Activated naive CD4-positive, alpha-beta T cell treated with anti-CD3 and anti-CD28 coated beads, Interleukin-2, amount 50 U/mL, for 24 hours (primary cell): ENCODE measurements around the gene CFAP90.

Experiments used
- H3K27ac Mint-ChIP-seq: one replicate; pipeline ENCODE4 v1.8.0; 2021; ENCODE audit warnings: mild to moderate bottlenecking, mixed read lengths
- H3K27me3 Mint-ChIP-seq: one replicate; pipeline ENCODE4 v1.8.0; 2021; ENCODE audit warnings: mixed read lengths
- H3K36me3 Mint-ChIP-seq: one replicate; pipeline ENCODE4 v1.8.0; 2021; ENCODE audit warnings: mixed read lengths
- H3K4me1 Mint-ChIP-seq: one replicate; pipeline ENCODE4 v1.8.0; 2021; ENCODE audit warnings: mixed read lengths
- H3K4me3 Mint-ChIP-seq: one replicate; pipeline ENCODE4 v1.8.0; 2021; ENCODE audit warnings: mild to moderate bottlenecking, mixed read lengths
- H3K9me3 Mint-ChIP-seq: one replicate; pipeline ENCODE4 v1.8.0; 2021; ENCODE audit warnings: mixed read lengths

CFAP90 gene

GRCh38 chr5:7850395-7851239, at the start of gene CFAP90:
Gene CFAP90, minus strand, starts transcription at chr5:7851133. Its CDS starts 112 bp downstream, at chr5:7851021.
- Mint-ChIP-seq H3K27me3 (peaks cover 14% of the 10 kb centered on the region), H3K4me1 (peaks cover 17% of the 10 kb centered on the region), H3K9me3 (no peaks in the 10 kb centered on the region), H3K27ac (no peak within 1 kb of the TSS), H3K36me3 (no peaks in the 10 kb centered on the region), H3K4me3 (peak within 1 kb of the TSS; percentile 79)

- H3K36me3 Mint-ChIP-seq = peaks cover 36% of the 10 kb centered on the region
- peaks cover 10% of the 10 kb centered on the region for H3K4me1 Mint-ChIP-seq
- no peaks in the 10 kb centered on the region for H3K27me3 Mint-ChIP-seq
- no peaks in the 10 kb centered on the region for H3K9me3 Mint-ChIP-seq
- no peak overlapping the region for H3K27ac Mint-ChIP-seq
- H3K4me3 Mint-ChIP-seq = no peak overlapping the region
These were observed 46.2 kb upstream of the CFAP90 start for GRCh38 chr5:7897014-7897600.

- Mint-ChIP-seq H3K9me3 (no peaks in the 10 kb centered on the region), H3K36me3 (peaks cover 30% of the 10 kb centered on the region), H3K27me3 (no peaks in the 10 kb centered on the region), H3K4me3 (no peak overlapping the region), H3K4me1 (peaks cover 8% of the 10 kb centered on the region), H3K27ac (no peak overlapping the region)
These were observed 43.9 kb upstream of the CFAP90 start for GRCh38 chr5:7894860-7895259.

- Mint-ChIP-seq H3K9me3 (no peaks in the 10 kb centered on the region), H3K36me3 (peaks cover 32% of the 10 kb centered on the region), H3K27me3 (no peaks in the 10 kb centered on the region), H3K4me3 (no peak overlapping the region), H3K4me1 (peaks cover 8% of the 10 kb centered on the region), H3K27ac (peak overlapping the region; percentile 62)
These were observed 43.5 kb upstream of the CFAP90 start for GRCh38 chr5:7894439-7894838.

GRCh38 chr5:7888901-7889300, 38.0 kb upstream of the CFAP90 start:
- Mint-ChIP-seq H3K4me1 (peaks cover 11% of the 10 kb centered on the region), H3K4me3 (no peak overlapping the region), H3K27me3 (no peaks in the 10 kb centered on the region), H3K9me3 (no peaks in the 10 kb centered on the region), H3K27ac (no peak overlapping the region), H3K36me3 (peaks cover 27% of the 10 kb centered on the region)

GRCh38 chr5:7886849-7887475, 36.0 kb upstream of the CFAP90 start:
- Mint-ChIP-seq H3K27ac (no peak overlapping the region), H3K4me3 (no peak overlapping the region), H3K36me3 (peaks cover 20% of the 10 kb centered on the region)

GRCh38 chr5:7884491-7885267, 33.7 kb upstream of the CFAP90 start:
- Mint-ChIP-seq H3K27me3 (no peaks in the 10 kb centered on the region), H3K27ac (no peak overlapping the region), H3K36me3 (peaks cover 24% of the 10 kb centered on the region), H3K4me1 (peaks cover 22% of the 10 kb centered on the region), H3K9me3 (no peaks in the 10 kb centered on the region), H3K4me3 (no peak overlapping the region)

More at GRCh38 chr5:7886849-7887475, 36.0 kb upstream of the CFAP90 start:
- H3K27me3 Mint-ChIP-seq = no peaks in the 10 kb centered on the region
- no peaks in the 10 kb centered on the region for H3K9me3 Mint-ChIP-seq
- peaks cover 13% of the 10 kb centered on the region for H3K4me1 Mint-ChIP-seq

GRCh38 chr5:7882926-7883325, 32.0 kb upstream of the CFAP90 start:
- Mint-ChIP-seq H3K9me3 (no peaks in the 10 kb centered on the region), H3K36me3 (peaks cover 21% of the 10 kb centered on the region), H3K4me3 (no peak overlapping the region), H3K4me1 (peaks cover 31% of the 10 kb centered on the region), H3K27ac (no peak overlapping the region), H3K27me3 (no peaks in the 10 kb centered on the region)

- no peaks in the 10 kb centered on the region for H3K27me3 Mint-ChIP-seq
- peaks cover 21% of the 10 kb centered on the region for H3K36me3 Mint-ChIP-seq
- H3K27ac Mint-ChIP-seq = peak overlapping the region; percentile 14
- H3K4me3 Mint-ChIP-seq = no peak overlapping the region
- H3K9me3 Mint-ChIP-seq = no peaks in the 10 kb centered on the region
- peaks cover 37% of the 10 kb centered on the region for H3K4me1 Mint-ChIP-seq
These were observed 30.9 kb upstream of the CFAP90 start for GRCh38 chr5:7881816-7882215.

- H3K9me3 Mint-ChIP-seq = no peaks in the 10 kb centered on the region
- H3K4me1 Mint-ChIP-seq = peaks cover 42% of the 10 kb centered on the region
- H3K27me3 Mint-ChIP-seq = no peaks in the 10 kb centered on the region
- no peak overlapping the region for H3K4me3 Mint-ChIP-seq
- H3K27ac Mint-ChIP-seq = peak overlapping the region; percentile 59
- peaks cover 22% of the 10 kb centered on the region for H3K36me3 Mint-ChIP-seq
These were observed 30.2 kb upstream of the CFAP90 start for GRCh38 chr5:7881091-7881490.

GRCh38 chr5:7878381-7878873, 27.5 kb upstream of the CFAP90 start:
- H3K36me3 Mint-ChIP-seq = peaks cover 25% of the 10 kb centered on the region

GRCh38 chr5:7877851-7878250, 26.9 kb upstream of the CFAP90 start:
- H3K27ac Mint-ChIP-seq = peak overlapping the region; percentile 90
- H3K27me3 Mint-ChIP-seq = no peaks in the 10 kb centered on the region
- no peaks in the 10 kb centered on the region for H3K9me3 Mint-ChIP-seq
- peaks cover 60% of the 10 kb centered on the region for H3K4me1 Mint-ChIP-seq
- peaks cover 25% of the 10 kb centered on the region for H3K36me3 Mint-ChIP-seq
- H3K4me3 Mint-ChIP-seq = no peak overlapping the region

More at GRCh38 chr5:7878381-7878873, 27.5 kb upstream of the CFAP90 start:
- Mint-ChIP-seq H3K27ac (peak overlapping the region; percentile 90), H3K4me1 (peaks cover 54% of the 10 kb centered on the region), H3K4me3 (no peak overlapping the region), H3K27me3 (no peaks in the 10 kb centered on the region), H3K9me3 (no peaks in the 10 kb centered on the region)

GRCh38 chr5:7876867-7877266, 25.9 kb upstream of the CFAP90 start:
- no peak overlapping the region for H3K4me3 Mint-ChIP-seq
- H3K27ac Mint-ChIP-seq = peak overlapping the region; percentile 23
- peaks cover 25% of the 10 kb centered on the region for H3K36me3 Mint-ChIP-seq
- H3K4me1 Mint-ChIP-seq = peaks cover 67% of the 10 kb centered on the region
- no peaks in the 10 kb centered on the region for H3K27me3 Mint-ChIP-seq
- H3K9me3 Mint-ChIP-seq = no peaks in the 10 kb centered on the region

GRCh38 chr5:7875151-7875550, 24.2 kb upstream of the CFAP90 start:
- Mint-ChIP-seq H3K36me3 (peaks cover 21% of the 10 kb centered on the region), H3K4me1 (peaks cover 76% of the 10 kb centered on the region), H3K27me3 (no peaks in the 10 kb centered on the region), H3K4me3 (no peak overlapping the region), H3K27ac (no peak overlapping the region), H3K9me3 (no peaks in the 10 kb centered on the region)

GRCh38 chr5:7874639-7875038, 23.7 kb upstream of the CFAP90 start:
- Mint-ChIP-seq H3K4me1 (peaks cover 80% of the 10 kb centered on the region), H3K27ac (no peak overlapping the region)

More at GRCh38 chr5:7874639-7875038, 23.7 kb upstream of the CFAP90 start:
- H3K9me3 Mint-ChIP-seq = no peaks in the 10 kb centered on the region
- H3K27me3 Mint-ChIP-seq = no peaks in the 10 kb centered on the region
- H3K36me3 Mint-ChIP-seq = peaks cover 23% of the 10 kb centered on the region
- no peak overlapping the region for H3K4me3 Mint-ChIP-seq
